HUDEP-2 (cell line): ENCODE measurements around the gene PHF21A.
"Not testable (repeated sequence)": the region's sequence is repeated elsewhere in the genome, so short reads cannot be mapped to it uniquely, and the experiment has no call there.

ENCODE experiments used
- DNase-seq, 76 experiments: peaks; one replicate each; lab custom pipeline; 2025; ENCODE audit not compliant: unreplicated experiment in 76 of 76; lab: John Stamatoyannopoulos, UW

PHF21A gene

DNA sequence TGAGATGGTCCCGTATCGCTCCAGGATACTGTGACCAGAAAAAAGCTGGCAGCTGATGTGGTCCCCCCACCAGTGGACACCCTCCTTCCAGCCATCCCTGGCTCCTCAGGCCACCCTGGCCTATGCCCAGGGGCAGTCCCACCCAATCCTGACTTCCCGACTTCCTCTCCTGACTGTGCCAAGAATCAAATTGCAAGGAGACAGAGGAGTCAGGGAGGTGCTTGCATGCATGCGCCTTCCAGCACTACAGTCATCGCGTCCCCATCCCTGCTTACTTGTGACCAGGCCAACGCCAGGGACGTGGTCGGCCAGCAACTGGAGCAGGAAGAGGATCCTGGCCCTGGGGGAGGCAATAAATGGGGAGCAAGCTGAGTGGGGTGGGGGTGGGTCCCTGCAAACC lies 210.6 kb downstream of the PHF21A start:
- DNase-seq: no peak

DNA sequence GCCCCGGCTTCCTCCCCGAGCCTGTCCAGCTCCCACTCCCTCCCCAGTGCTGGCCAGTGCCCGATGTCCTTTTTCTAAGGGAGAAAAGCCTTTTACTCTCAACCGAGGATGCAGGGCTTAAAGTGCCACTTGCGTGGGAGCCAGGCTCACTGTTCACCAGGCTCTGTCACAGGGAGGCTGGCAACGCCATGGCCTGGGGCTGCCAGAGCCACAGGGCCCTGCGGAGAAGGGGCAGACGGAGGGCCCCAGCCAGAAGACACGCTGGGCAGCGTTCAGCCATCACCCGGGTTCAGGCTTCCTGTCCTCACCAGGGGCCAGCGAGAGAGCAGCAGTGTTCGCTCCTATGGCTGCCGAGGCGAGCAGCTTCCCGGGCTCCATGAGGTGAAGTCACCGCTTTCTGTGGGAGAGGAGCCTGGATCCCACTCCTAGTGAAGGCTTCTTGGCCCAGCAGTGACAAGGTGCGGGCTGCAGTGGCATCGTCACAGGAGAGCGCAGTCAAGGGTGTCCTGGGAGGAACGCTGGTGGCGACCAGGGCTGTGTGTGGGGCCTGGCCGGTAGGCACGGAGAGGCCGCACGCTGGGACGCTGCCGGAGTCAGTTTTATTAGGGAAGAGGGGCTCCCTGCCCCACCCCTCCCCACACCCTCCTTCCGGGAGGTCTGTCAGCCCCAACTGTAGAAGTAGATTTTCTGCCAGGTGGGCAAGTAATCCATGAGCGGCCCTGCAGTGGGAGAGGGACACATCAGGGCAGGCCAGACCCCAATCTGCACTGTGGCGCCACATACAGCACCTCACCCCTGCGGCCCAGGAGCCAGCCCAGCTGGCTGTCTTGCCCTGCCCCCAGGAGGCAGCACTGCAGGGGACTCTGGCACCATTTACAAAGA lies 211.4 kb downstream of the PHF21A start:
- DNase-seq: no peak

DNA sequence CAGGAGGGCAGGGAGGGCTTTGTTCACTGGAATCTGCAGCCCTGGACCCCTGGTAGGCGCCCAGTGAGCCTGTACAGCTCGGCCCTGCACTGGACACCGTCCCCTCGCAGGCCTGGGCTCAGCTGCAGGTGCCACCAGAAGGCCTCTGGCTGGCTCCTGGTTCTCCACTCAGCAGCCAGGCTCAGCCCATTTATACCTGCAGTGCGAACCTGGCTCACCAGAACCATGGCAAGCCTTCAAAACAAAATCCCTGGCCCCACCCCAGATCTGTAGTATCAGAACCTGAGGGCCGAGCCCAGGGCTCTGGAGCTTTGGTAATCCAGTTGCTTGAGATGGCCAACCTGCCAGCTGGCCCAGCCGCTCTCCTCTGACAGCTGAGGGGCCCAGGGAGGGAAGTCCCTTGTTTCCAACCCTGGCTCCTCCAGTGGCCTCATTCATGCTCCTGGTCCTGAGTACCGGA lies 213.3 kb downstream of the PHF21A start:
- DNase-seq: no peak

DNA sequence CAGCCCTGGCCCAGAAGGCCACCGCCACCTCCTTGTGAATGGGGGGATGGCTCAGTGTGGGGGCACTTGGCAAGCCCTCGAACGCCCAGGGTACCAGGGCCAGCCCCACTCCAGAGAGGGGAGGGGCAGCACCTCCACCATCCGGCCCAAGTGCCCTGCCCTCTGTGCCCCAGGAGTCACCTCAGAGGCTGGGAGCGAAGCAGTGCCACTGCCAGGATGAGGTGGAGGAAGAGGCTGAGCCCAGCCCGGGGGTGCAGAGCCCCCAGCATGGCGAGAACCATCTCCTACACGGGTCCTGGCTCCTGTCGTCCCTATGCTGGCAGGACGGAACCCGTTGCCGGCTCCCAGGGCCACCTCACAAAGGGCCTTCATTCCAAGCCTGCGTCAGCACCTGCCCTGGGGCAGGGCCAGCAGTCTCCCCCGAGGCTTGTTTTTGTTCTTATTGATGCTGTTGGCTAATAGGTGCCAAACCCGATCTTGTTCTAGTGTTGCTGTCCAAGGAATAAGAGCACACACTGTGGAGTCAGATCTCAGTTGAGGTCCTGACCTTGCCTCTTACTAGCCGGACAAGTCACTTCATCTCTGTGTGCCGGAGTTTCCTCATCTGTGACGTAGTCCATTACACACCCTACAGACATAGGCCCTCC lies 214.2 kb downstream of the PHF21A start, which contains the start of gene FREY1:
Gene FREY1 (minus strand): TSS at position 307 of the 647 bp plus-strand sequence. CDS start 26 bp downstream, at position 281.
- DNase-seq: no peak

DNA sequence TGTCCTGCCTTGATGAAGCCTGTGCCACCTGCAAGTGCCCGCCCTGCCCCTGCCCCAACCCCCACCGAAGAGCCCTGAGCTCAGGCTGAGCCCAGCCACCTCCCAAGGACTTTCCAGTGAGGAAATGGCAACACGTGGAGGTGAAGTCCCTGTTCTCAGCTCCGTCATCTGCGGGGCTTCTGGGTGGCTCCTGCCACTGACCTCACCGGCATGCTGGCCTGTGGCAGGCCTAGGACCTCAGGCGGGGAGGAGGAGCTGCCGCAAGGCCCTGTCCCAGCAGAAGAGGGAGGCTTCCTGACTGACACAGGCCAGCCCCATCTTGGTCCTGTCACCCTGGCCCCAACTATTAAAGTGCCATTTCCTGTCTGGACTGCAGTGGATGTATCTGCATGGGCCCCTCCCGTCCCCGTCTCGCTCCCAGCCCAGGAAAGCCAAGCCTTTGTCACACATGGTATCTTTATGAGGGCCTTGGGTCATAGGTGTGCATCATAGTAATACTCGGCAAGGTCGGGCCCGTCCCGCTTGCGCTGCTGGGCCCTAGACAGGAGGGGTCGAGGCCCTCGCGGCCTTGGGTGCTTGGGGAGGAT lies 215.1 kb downstream of the PHF21A start:
- DNase-seq: no peak

DNA sequence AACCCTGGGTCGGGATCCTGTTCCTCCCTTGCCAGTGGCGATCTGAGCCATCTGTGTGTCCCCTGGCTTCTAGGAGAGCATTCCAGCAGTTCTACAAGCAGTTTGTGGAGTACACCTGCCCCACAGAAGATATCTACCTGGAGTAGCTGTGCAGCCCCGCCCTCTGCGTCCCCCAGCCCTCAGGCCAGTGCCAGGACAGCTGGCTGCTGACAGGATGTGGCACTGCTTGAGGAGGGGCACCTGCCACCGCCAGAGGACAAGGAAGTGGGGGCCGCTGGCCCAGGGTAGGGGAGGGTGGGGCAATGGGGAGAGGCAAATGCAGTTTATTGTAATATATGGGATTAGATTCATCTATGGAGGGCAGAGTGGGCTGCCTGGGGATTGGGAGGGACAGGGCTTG lies 215.7 kb downstream of the PHF21A start:
- DNase-seq: not testable (repeated sequence)

DNA sequence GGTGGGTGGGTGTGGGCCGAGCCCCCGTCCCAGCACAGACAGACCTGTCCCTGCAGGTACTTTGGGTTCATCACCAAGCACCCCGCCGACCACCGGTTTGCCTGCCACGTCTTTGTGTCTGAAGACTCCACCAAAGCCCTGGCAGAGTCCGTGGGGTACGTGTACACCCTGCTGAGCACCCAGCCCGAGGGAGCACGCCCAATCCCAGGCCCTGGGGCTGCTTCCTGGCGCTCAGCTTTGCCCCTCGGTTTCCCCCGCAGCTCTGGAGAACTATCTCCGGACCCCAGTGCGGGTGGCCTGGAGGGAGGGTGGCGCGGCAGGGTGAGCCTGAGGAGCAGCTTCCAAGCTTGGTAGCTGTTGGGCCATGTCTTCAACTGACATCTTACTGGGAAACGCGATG lies 216.2 kb downstream of the PHF21A start:
- no peak for DNase-seq

DNA sequence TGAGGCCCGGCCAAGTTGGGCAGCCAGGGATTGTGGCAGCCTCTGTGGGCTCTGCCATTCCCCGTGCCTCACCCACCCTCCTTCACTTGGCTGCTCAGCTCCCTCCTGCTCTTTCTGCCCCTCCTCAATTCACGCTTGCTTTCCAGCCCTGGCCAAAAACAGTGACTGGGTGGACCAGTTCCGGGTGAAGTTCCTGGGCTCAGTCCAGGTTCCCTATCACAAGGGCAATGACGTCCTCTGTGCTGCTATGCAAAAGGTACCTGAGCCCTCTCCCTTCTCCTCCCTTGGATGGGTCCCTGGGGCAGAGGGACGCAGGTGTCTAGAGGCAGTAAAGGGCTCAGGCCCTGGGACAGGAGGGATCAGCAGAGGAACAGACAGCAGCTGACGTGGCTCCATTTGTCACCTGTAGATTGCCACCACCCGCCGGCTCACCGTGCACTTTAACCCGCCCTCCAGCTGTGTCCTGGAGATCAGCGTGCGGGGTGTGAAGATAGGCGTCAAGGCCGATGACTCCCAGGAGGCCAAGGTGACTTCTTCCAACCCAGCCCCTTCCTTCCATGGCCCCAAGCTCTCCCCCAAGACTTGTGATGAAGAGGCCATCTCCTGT lies 216.8 kb downstream of the PHF21A start:
- DNase-seq: no peak

DNA sequence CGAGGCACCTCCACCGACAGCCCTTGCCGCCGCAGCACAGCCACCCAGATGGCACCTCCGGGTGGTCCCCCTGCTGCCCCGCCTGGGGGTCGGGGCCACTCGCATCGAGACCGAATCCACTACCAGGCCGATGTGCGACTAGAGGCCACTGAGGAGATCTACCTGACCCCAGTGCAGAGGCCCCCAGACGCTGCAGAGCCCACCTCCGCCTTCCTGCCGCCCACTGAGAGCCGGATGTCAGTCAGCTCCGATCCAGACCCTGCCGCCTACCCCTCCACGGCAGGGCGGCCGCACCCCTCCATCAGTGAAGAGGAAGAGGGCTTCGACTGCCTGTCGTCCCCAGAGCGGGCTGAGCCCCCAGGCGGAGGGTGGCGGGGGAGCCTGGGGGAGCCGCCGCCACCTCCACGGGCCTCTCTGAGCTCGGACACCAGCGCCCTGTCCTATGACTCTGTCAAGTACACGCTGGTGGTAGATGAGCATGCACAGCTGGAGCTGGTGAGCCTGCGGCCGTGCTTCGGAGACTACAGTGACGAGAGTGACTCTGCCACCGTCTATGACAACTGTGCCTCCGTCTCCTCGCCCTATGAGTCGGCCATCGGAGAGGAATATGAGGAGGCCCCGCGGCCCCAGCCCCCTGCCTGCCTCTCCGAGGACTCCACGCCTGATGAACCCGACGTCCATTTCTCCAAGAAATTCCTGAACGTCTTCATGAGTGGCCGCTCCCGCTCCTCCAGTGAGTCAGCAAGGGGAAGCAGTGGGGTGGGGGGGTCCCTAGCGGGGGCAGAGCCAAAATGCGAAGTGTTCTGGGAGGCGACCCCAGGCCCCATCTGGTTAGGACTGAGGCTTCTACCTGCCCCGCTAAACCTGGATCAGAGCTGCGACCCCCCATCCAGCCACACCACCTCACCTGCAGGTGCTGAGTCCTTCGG lies 218.5 kb downstream of the PHF21A start:
- no peak for DNase-seq

DNA sequence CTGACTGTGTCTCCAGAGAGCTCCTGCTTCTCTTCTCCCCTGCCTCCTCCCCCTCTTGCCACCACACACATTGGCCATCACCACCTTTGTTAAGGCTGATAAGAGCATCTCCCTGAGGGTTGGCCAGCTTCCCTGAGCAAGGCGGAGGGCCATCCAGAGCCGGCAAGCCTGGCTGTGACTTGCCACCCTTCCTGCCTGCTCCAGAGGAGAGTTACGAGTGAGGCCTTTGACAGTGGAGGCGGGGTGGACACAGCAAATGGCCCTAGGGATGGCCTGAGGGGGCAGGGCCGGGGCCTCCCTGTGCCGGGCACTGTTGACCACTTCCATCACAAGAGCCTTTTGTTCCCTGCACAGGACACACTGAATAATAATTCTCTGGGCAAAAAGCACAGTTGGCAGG lies 219.6 kb downstream of the PHF21A start:
- DNase-seq: peak in 55 of 76 experiments; percentile 6 to 71 (median 41)

DNA sequence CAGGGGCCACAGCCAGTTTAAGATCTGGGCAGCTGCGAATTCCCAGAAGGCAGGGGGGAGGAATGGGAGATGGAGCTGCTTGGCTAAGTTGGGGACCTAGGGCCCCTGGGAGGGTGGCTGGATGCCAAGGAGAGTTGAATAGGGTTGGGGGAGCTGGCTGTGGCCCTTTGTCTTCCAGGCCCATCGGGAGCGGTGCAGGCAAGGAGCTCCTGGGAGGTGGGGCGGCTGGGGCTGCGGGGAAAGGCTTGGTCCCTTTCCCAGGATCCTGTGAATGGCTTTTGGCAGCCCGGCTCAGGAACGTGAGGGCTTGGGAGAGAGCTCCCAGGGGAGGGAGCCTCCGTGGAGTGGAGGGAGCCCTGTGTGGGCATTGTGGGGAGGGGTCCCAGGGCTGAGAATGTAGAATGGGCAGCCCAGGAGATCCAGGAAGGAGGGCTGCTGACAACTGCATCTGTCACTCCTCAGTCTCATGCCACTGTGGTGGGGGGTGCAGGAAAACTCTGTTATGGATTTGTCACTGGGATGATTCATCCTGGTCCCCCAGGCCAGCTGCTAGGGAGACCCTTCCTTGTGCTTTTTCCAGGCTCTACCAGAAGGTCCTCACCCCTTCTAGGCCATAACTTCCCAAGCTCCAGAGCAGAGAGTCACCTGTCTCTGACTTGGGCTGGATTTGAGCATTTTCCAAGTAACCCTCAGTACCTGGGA lies 220.2 kb downstream of the PHF21A start:
- no peak for DNase-seq

DNA sequence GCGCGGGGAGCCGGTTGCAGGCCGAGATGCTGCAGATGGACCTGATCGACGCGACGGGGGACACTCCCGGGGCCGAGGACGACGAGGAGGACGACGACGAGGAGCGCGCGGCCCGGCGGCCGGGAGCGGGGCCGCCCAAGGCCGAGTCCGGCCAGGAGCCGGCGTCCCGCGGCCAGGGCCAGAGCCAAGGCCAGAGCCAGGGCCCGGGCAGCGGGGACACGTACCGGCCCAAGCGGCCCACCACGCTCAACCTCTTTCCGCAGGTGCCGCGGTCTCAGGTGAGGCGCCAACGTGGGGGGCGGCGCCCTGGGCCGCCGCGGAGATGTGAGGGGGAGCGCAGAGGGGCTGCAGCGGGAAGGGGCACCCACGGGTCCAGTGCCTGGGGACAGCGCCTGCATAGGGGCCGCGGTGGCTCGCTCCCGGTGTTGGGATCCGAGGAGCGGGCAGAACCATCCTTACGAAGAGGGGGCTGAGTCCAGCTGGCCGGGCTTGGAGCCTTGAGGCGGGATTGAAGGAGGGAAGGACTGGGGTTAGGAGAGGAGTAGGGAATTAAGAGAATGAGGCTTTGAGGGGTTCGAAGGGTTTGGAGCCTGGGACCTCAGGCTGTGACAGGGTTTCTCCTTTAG lies 221.0 kb downstream of the PHF21A start:
- DNase-seq: not testable (repeated sequence)

DNA sequence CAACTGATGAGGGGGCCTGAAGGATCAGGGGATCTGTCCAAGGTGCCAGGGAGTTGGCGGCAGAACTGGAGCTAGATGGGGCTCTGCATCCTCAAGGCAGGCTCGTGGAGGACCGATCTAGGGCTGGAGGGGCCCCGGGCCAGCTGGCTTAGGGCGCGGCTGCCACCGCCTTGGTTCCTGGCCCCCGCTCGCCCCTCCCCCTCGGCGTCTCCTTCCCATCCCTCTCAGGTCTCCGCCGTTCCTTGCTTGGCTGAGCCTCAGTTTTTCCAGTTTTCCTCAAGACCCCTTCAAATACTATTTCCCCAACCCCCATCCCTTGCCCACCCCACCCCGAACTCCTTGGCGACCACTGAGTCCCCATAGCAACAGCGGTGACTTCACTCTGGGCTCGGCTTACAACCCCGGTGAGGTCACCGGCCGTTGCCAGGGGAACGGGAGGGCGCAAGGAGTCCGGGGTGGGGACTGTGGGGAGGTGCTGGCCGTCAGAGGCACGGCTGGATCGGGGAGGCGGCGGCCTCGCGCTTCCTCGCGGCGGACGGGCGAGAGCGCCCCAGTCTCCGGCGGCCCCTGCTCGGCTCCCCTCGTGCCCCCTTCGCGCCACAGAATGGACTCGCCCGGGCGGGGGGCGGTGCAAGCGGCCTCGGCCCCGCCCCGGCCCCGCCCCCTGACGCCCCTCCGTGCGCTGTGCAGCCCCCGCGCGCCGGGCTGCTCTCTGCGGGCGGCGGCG lies 221.6 kb downstream of the PHF21A start:
- peak in 46 of 76 experiments; percentile 4 to 67 (median 37) for DNase-seq

DNA sequence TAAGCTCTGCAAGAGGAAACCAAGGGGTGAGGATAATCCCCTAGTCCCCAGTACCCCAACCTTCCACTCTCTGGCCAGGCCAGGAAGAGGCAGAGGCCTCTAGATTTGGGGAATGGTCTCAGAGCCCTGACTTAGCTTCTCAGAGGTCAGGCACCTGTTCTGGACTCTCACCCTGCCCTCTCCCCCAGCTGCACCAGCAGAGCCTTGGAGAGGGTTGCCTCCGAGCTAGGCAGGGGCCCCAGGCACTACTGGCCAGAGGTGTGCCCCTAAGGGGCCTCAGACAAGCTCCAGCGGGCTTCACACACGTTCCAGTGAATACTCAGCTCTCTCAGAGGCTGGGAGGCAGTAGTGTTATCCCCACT lies 222.2 kb downstream of the PHF21A start:
- DNase-seq: no peak

DNA sequence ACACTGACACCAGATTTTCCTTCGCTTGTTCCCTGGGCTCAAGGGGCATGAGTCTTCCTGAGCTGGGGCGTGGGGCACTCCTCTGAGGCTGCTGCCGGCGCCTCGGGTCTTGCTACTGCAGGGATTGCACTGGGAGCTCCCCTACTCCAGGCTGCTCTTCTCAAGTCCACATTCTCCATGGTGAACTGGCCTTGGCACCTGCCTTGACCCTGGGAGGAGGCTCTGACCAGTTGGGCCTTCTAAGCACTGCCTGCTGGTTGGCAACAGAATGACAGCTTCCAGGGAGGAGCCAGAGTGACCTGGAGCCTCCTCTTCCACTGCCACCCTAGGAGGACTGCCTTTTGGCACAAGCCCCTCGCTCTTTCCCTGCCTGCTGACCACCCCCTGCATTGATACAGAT lies 223.7 kb downstream of the PHF21A start:
- no peak for DNase-seq

DNA sequence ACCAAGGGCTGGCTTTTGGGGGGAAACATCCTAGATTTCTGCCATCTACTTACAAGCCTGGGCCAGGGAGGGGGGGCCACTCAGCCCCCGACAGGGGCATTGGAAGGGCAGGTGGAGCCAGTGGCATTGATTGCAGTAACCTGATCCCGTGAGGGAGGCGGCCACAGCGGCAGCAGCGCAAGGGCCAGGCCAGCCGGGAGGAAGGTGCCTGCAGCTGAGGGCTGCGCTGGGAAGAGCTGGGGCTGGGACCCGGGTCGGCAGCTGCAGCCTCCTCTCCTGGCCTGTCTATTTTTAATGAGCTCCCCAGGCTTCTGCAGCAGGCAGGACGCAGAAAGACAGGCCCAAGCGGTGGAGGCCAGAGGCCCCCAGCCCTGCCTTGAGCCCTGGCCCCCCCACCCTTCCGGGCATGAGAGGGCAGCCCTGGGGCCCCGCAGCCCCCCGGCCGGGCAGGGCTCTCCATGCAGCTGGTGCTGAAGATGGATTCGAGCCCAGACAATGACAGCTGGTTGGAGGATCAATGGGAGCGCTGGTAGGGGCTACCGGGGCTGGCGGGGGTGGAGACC lies 224.8 kb downstream of the PHF21A start:
- no peak for DNase-seq

DNA sequence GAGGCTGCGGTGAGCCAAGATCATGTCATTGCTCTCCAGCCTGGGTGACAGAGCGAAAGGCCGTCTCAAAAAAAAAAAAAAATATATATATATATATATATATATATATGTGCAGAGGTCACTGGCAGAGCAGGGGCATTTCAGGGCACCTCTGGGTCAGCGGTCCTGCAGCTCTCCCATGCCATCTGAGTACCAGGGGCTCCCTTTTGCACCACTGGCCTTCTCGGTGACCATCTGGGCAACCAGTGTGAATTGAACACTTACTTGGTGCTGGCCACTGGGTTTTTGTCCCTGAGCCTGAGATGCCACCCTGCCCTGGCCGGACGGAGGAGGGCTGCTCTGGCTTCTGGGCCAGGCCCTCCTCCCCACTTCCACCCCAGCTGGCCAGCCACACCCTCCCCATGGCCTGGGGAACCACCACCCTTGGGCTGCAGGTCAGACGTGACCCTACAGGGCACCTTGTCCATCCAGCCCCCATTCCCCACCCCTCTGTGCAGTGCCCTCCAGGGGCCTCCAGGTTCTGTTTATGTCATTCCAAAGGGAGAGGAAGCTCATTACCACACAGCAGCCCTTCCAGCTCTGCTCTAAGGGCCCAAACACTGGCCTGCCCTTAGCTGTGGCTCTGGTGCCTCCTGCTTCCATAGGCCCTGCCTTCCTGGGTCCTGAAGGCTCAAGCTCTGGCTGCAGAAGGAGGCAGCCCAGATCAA lies 225.5 kb downstream of the PHF21A start:
- DNase-seq: no peak
